Upper lobe of left lung (tissue), 4 donors: ENCODE data around the gene TMEM184B.

ENCODE experiments used
- POLR2A ChIP-seq, 4 donors: fragments of 450-650 bp; IDR thresholded peaks; one replicate each; pipeline ENCODE4 v1.5.1; 2016 to 2017; ENCODE audit warnings: antibody characterized with exemption in 4 of 4, mild to moderate bottlenecking in 2 of 4
- TF ChIP-seq, protein P1 (sequence below), 6 experiments: fragments of 450-650 bp in 4 of 6; fragments of 200-600 bp in 2 of 6; sonication (generic) in 2 of 6; IDR thresholded peaks; one replicate each; pipeline ENCODE4 v1.5.1; 2016 to 2019; ENCODE audit warnings: antibody characterized with exemption in 6 of 6

DNA sequence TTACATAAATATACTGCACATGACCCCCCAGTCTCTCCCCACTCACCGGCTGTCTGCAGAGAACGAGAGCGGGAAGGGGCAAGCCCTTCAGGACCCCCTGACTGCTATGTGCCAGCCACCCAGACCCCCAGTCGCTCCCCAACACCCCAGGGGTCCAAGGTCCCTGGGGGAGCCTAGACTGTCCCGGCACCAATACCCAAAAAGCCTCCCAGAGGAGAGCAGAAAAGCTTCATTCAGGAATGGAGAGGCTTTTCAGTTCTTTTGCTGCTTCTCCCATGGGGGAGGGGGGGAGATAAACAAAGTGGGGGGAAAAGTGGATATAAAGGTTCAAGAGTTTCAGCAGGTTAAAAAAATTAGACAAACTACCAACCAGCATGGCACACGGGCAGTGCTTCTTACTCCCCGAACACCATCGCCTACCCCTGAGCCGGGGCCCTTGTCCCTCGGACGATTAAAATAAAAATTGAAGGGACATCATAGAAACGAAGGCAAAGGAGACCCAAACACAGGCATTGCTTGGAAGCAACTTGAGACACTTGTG lies 43.1 kb upstream of the TMEM184B start:
- no peak for TF ChIP-seq POLR2A (IDR thresholded peaks at IDR 0.05)
- TF ChIP-seq, protein P1, sequence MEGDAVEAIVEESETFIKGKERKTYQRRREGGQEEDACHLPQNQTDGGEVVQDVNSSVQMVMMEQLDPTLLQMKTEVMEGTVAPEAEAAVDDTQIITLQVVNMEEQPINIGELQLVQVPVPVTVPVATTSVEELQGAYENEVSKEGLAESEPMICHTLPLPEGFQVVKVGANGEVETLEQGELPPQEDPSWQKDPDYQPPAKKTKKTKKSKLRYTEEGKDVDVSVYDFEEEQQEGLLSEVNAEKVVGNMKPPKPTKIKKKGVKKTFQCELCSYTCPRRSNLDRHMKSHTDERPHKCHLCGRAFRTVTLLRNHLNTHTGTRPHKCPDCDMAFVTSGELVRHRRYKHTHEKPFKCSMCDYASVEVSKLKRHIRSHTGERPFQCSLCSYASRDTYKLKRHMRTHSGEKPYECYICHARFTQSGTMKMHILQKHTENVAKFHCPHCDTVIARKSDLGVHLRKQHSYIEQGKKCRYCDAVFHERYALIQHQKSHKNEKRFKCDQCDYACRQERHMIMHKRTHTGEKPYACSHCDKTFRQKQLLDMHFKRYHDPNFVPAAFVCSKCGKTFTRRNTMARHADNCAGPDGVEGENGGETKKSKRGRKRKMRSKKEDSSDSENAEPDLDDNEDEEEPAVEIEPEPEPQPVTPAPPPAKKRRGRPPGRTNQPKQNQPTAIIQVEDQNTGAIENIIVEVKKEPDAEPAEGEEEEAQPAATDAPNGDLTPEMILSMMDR (IDR thresholded peaks at IDR 0.05) = no peak
